HG03571 (cell line): Measurements from ENCODE around the gene RUNDC1.
A peak's percentile ranks its signal among the peaks of the same experiment; 100 is the strongest.
"Not testable (repeated sequence)": the region's sequence is repeated elsewhere in the genome, so short reads cannot be mapped to it uniquely, and the experiment has no call there.

Experiments
- ATAC-seq: cut with Tn5 transposase; IDR thresholded peaks from one replicate; pipeline ENCODE4 v1.9.1; 2021; ENCODE audit not compliant: unreplicated experiment

RUNDC1 gene

GRCh38 chr17:42989726-42990652, 9.6 kb downstream of the RUNDC1 start:
- no peak for ATAC-seq

DNA sequence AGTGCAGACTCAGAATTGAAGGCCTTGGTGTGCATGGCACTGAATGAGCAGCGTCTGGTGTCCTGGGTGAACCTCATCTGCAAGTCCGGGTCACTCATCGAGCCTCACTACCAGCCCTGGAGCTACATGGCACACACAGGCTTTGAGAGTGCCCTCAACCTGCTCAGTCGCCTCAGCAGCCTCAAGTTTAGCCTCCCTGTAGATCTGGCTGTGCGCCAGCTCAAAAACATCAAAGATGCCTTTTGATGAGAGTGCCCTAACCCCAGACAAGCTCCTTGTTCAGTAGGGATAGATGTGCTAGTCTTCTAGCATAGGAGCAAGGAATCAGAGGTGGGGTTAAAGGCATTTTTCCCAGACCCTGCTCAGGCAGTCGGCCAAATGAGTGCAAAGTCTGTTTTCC, 11.1 kb downstream of the RUNDC1 start:
- no peak for ATAC-seq

GRCh38 chr17:42992872-42993271, 12.5 kb downstream of the RUNDC1 start:
- no peak for ATAC-seq

GRCh38 chr17:42993913-42994312, 13.5 kb downstream of the RUNDC1 start:
- not testable (repeated sequence) for ATAC-seq

- no peak for ATAC-seq
These were observed 17.1 kb downstream of the RUNDC1 start for GRCh38 chr17:42997390-42997983.

- peak; percentile 88 for ATAC-seq
These were observed 17.9 kb downstream of the RUNDC1 start, which contains the start of gene RPL27 for GRCh38 chr17:42997984-42998938. TSS of gene RPL27 (plus strand) at chr17:42998419. CDS start at chr17:42998751, 332 bp downstream.

DNA sequence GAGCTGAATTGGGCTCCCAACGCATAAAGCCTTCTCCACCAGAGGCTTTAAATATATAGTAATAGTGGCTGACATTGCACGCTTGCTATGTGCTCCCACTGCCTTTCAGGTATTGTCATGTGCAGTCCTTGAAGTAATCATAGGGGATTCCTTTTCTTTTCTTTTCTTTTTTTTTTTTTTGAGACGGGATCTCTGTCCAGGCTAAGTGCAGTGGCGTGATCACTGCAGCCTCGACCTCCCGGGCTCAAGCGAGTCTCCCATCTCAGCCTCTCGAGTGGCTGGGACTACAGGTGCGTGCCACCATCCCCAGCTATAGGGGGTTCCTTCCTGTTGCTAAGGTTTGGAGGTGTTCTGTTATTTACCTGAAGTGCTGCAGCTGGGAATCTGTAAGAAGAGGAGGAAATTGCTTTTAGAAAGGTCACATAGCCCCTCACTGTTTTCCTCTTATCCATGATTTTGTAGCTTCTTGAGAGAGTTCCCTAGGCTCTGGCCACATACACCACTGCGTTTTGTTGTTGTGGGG, 18.7 kb downstream of the RUNDC1 start:
- ATAC-seq, result no peak

DNA sequence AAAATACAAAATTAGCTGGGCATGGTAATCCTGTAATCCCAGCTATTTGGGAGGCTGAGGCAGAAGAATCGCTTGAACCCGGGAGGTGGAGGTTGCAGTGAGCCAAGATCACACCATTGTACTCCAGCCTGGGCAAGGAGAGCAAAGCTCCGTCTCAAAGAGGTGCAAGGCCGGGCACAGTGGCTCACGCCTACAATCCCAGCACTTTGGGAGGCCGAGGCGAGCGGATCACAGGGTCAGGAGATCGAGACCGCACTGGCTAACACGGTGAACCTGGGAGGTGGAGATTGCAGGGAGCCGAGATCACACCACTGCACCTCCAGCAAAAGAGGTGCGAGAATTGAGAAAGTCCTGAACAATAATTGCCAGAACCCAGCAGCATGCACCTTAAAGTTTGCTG, 20.5 kb downstream of the RUNDC1 start:
- ATAC-seq, result not testable (repeated sequence)

DNA sequence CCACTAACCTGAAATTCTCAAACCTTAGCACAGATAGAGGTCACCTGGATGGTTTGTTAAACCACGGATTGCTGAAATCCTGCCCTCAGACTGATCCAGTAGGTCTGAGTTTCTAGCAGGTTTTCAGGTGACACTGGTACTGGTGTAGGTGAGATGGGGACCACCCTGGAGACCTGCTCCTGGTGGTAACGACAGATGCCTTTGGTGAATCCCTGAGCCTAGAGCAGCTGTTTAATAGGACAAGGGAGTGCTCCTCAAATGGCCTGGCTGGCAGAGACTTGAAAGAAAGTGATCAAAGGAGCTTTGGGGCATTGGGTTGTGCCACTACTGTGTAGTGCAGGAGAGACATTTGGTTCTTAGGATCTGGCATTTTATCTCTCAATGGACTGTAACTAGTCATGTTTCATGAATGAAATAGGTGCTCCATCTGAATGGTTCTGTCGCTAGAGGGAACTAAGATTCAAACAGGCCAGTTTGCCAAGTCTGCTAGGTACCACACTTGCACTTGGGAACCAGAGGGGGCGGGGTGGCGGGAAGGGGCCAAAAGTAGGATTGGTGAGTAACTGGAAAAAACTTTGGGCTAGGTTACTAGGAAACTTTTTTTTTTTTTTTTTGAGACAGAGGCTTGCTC, 23.3 kb downstream of the RUNDC1 start:
- no peak for ATAC-seq

- ATAC-seq, result no peak
These were observed 26.5 kb downstream of the RUNDC1 start, which contains the start of gene IFI35 for GRCh38 chr17:43006639-43007551. TSS of gene IFI35 (plus strand) at chr17:43006784. CDS start at chr17:43006948, 164 bp downstream.

- ATAC-seq, result no peak
These were observed 30.4 kb downstream of the RUNDC1 start for GRCh38 chr17:43010667-43011308.

DNA sequence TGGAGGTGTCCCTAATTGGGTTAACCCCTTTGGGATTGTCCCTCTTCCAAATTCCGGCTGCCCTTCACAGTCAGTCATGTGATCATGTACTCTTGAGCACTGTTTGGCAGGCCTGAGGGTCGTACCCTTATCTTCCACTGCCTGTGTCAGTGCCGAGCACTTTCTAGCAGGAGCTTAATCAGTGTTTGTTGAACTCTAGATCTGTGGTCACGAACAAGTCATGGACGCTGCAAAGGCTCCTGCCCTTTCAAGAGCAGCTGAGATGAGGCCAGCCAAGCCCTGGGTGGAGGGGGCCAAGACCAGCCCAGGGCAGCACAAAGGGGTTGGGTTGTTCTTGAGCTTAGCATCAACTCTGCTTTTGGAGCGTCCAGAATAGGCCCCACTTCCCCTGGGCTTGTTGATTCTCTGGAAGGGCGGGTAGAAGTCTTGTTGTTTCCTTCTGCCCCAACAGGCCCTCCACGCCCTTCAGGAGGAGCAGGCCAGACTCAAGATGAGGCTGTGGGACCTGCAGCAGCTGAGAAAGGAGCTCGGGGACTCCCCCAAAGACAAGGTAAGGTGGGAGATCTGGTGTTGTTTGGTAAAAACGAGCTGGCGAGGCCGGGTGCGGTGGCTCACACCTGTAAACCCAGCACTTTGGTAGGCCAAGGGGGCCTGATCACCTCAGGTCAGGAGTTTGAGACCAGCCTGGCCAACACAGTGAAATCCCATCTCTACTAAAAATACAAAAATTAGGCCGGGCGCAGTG, 31.5 kb downstream of the RUNDC1 start:
- ATAC-seq, result no peak

GRCh38 chr17:43013296-43013695, 32.9 kb downstream of the RUNDC1 start:
- ATAC-seq, result no peak

DNA sequence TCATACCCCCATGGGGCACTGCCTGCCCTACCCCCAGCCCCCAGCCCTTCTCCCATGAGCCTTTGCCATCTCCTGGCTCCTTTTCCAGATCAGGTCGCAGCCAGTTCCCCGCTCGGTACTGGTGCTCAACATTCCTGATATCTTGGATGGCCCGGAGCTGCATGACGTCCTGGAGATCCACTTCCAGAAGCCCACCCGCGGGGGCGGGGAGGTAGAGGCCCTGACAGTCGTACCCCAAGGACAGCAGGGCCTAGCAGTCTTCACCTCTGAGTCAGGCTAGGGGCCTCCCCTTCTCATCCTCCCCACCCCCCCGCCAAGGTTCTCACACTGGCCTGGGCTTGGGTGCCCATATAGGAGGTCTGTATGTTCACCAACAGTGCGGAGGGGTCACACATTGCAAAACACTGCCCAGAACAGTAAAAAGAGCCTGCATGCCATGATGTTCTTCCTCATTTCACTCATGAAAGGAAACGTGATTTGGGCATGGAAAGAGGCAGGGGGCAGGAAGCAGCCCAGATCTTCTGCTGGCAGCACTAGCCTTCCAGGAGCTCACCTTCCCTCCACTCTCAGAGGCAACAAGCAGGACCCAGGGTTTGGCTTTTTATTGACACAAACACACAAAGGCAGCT, 33.8 kb downstream of the RUNDC1 start:
- no peak for ATAC-seq

DNA sequence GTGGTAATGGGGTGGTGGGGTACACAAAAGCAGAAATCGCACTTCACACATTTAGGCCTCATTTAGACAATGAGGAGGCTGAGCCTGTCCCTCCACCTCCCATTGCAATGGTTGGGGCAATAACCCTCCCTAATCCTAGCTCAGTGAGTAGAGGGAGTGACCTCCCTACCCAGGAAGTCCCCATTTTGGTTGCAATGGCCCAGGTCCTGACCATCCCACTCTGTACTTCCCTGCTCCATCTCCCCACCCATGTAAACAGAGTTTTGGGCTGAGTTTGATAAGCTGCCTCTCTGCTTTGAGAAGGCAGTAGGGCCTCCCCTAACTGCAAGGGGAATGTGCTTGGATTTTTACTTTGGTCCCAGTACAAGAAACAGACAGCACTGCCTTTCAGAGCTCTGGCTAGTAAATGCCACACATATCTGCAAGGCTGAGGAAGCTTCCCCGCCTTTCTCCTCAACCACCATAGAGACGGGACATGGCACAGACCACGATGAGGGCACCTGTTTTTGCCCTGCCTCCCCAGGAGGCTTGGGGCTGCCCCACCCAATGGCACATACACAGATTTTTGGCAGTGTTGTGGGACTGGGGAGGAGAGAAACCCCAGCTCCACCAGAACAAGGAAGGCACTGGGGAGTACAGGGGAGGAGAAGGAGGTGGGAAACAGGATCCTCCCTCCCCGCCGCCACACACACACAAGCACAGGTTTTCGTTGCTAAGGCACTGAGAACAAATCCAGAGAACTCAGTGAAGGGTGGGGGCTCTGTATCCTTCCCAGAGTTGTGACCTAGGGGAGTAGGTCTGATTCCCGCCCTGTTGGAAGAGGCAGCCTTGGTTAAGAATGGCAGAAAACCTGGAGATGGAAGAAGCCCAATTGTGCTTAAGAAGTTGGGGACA, 34.5 kb downstream of the RUNDC1 start:
- ATAC-seq, result no peak

DNA sequence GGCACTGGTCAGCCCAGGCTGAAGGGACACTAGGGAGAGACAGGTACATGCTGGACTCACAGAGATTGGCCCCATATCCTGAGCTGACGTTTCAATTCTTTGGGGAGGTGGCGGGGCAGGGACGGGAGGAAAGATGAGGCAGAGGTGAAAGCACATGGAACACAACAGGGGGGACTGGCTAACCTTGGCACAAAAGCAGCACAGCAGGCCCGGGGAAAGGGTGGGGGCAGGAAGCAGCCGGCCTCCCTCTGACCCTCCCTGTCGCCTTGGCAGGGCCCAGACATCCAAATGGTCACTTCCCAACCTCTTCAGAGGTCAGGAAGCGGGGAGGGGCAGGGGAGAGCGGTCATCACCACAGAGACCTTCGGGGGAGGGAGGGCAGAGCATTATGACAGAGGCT, 35.2 kb downstream of the RUNDC1 start:
- no peak for ATAC-seq

- no peak for ATAC-seq
These were observed 35.9 kb downstream of the RUNDC1 start for GRCh38 chr17:43016216-43016615.
